Mesenchymal stem cell (in vitro differentiated cells and primary cell): Measurements from ENCODE around the gene ZNF148.
"Not testable (repeated sequence)": the region's sequence is repeated elsewhere in the genome, so short reads cannot be mapped to it uniquely, and the experiment has no call there.

ENCODE experiments used
- DNase-seq: peaks from one replicate; pipeline ENCODE4 v3.0.0-alpha.2; 2013
- H2AFZ ChIP-seq: one replicate; pipeline ENCODE4 v1.6.1; 2013; ENCODE audit warnings: low read depth, mild to moderate bottlenecking, control low read depth, inconsistent platforms, low read length, moderate library complexity
- H2AK5ac ChIP-seq: 2 replicates; pipeline ENCODE4 v1.6.1; 2013; ENCODE audit warnings: low read length, moderate library complexity, mild to moderate bottlenecking, inconsistent platforms; ENCODE audit not compliant: severe bottlenecking
- H2BK120ac ChIP-seq: one replicate; pipeline ENCODE4 v1.6.1; 2013; ENCODE audit warnings: low read depth, mild to moderate bottlenecking, inconsistent platforms, low read length, moderate library complexity
- H2BK12ac ChIP-seq, 2 experiments: one replicate each; pipeline ENCODE4 v1.6.1; 2013; ENCODE audit warnings: inconsistent platforms in 2 of 2, low read length in 2 of 2, mild to moderate bottlenecking in 2 of 2, moderate library complexity in 2 of 2, control low read depth in 1 of 2
- H2BK15ac ChIP-seq: one replicate; pipeline ENCODE4 v1.6.1; 2013; ENCODE audit warnings: mild to moderate bottlenecking, low read depth, inconsistent platforms; ENCODE audit not compliant: poor library complexity, severe bottlenecking
- H2BK5ac ChIP-seq: 2 replicates; pipeline ENCODE4 v1.6.1; 2013; ENCODE audit warnings: low read depth, mild to moderate bottlenecking, low read length, control low read depth, inconsistent platforms; ENCODE audit not compliant: poor library complexity, severe bottlenecking
- H3K14ac ChIP-seq, 2 experiments: one replicate each; pipeline ENCODE4 v1.6.1; 2013; ENCODE audit warnings: inconsistent platforms in 2 of 2, low read length in 2 of 2, control low read depth in 1 of 2, mild to moderate bottlenecking in 1 of 2, moderate library complexity in 1 of 2
- H3K18ac ChIP-seq, 2 experiments: one replicate each; pipeline ENCODE4 v1.6.1; 2013; ENCODE audit warnings: inconsistent platforms in 2 of 2, low read length in 2 of 2, control low read depth in 1 of 2, low read depth in 1 of 2, mild to moderate bottlenecking in 1 of 2
- H3K23ac ChIP-seq, 2 experiments: one replicate each; pipeline ENCODE4 v1.6.1; 2013; ENCODE audit warnings: inconsistent platforms in 2 of 2, low read length in 2 of 2, mild to moderate bottlenecking in 2 of 2, moderate library complexity in 2 of 2, control low read depth in 1 of 2
- H3K27ac ChIP-seq: 2 replicates; pipeline ENCODE4 v1.5.1; 2013; ENCODE audit warnings: mild to moderate bottlenecking, moderate library complexity, low read length, control low read depth, inconsistent platforms; ENCODE audit not compliant: poor library complexity, severe bottlenecking
- H3K27me3 ChIP-seq, 2 experiments: 2 replicates each; pipeline versions ENCODE4 v1.6.1 to v1.7.0; 2013; ENCODE audit warnings: low read length in 2 of 2, mild to moderate bottlenecking in 2 of 2, moderate library complexity in 2 of 2, control low read depth in 1 of 2, inconsistent platforms in 1 of 2; ENCODE audit not compliant: control insufficient read depth in 1 of 2, insufficient read depth in 1 of 2
- H3K36me3 ChIP-seq, 2 experiments: 2 replicates each; pipeline versions ENCODE4 v1.6.1 to v1.7.0; 2013; ENCODE audit warnings: low read length in 2 of 2, control low read depth in 1 of 2, inconsistent platforms in 1 of 2, low read depth in 1 of 2, mild to moderate bottlenecking in 1 of 2; ENCODE audit not compliant: insufficient read depth in 2 of 2, control insufficient read depth in 1 of 2
- H3K4ac ChIP-seq, 2 experiments: one replicate each; pipeline ENCODE4 v1.6.1; 2013; ENCODE audit warnings: inconsistent platforms in 2 of 2, low read length in 2 of 2, mild to moderate bottlenecking in 2 of 2, moderate library complexity in 2 of 2, control low read depth in 1 of 2, low read depth in 1 of 2
- H3K4me1 ChIP-seq: 2 replicates; pipeline ENCODE4 v1.6.1; 2013; ENCODE audit warnings: low read depth, low read length, control low read depth; ENCODE audit not compliant: control insufficient read depth, insufficient read depth
- H3K4me2 ChIP-seq: 2 replicates; pipeline ENCODE4 v1.6.1; 2013; ENCODE audit warnings: low read length, mild to moderate bottlenecking, inconsistent platforms; ENCODE audit not compliant: poor library complexity, severe bottlenecking
- H3K4me3 ChIP-seq, 2 experiments: 2 replicates each; pipeline versions ENCODE4 v1.5.1 to v1.7.0; 2013; ENCODE audit warnings: low read length in 2 of 2, mild to moderate bottlenecking in 2 of 2, control low read depth in 1 of 2, low read depth in 1 of 2; ENCODE audit not compliant: insufficient read depth in 1 of 2
- H3K79me1 ChIP-seq: replicated peaks from 2 replicates; pipeline ENCODE4 v1.6.1; 2013; ENCODE audit warnings: mild to moderate bottlenecking, control low read depth, low read length, inconsistent platforms; ENCODE audit not compliant: poor library complexity, severe bottlenecking
- H3K9ac ChIP-seq: 2 replicates; pipeline ENCODE4 v1.7.0; 2013; ENCODE audit warnings: mild to moderate bottlenecking, low read length, moderate library complexity
- H3K9me3 ChIP-seq: 2 replicates; pipeline ENCODE4 v1.7.0; 2013; ENCODE audit warnings: mild to moderate bottlenecking, low read length; ENCODE audit not compliant: control insufficient read depth
- H4K8ac ChIP-seq: one replicate; pipeline ENCODE4 v1.6.1; 2013; ENCODE audit warnings: inconsistent platforms, mild to moderate bottlenecking, low read length, moderate library complexity
- H4K91ac ChIP-seq: one replicate; pipeline ENCODE4 v1.6.1; 2013; ENCODE audit warnings: mild to moderate bottlenecking, low read length, inconsistent platforms
- WGBS: methylation state at CpG from one replicate; pipeline ENCODE4 v1.1.7; 2013; ENCODE audit warnings: mixed read lengths; 5-methylcytosine and 5-hydroxymethylcytosine counted together

Gene ZNF148

GRCh38 chr3:125350597-125350996 lies 24.5 kb downstream of the ZNF148 start:
- H4K91ac ChIP-seq = no peak overlapping the region
- WGBS = 69% methylated on average over 4 of the region's 5 CpGs
- no peak for DNase-seq

DNA sequence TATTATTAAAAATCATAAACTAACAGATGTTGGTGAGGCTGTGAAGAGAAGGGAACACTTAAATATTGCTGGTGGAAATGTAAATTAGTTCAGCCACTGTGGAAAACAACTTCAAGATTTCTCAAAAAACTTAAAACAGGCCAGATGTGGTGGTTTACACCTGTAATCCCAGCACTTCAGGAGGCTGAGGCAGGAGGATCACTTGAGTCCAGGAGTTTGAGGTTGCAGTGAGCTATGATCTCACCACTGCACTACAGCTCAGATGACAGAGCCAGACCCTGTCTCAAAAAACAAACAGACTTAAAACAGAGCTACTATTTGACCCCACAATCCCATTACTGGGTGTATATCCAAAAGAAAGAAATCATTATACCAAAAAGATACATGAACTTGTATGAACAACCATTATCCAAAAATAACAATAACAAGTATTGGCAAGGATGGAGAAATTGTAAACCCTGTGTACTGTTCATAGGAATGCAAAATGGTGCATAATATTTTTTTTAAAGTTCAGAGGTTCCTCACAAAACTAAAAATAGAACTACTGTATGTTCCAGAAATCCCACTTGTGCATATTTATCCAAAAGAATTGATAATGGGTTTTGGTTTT lies 25.5 kb downstream of the ZNF148 start:
- Histone ChIP-seq H3K4me3 (no peak overlapping the region), H2BK12ac (no peak overlapping the region), H3K18ac (no peak overlapping the region), H3K9me3 (peaks cover 12% of the 10 kb centered on the region), H3K4ac (no peak overlapping the region), H3K9ac (no peak overlapping the region), H3K27ac (no peak overlapping the region), H3K4me2 (no peak overlapping the region), H2BK15ac (no peak overlapping the region), H4K8ac (no peak overlapping the region), H3K27me3 (no peaks in the 10 kb centered on the region), H3K36me3 (peaks cover 0 to 3% of the 10 kb centered on the region in 2 experiments), H2BK5ac (no peak overlapping the region), H4K91ac (no peak overlapping the region), H2BK120ac (no peak overlapping the region), H3K4me1 (no peaks in the 10 kb centered on the region), H2AK5ac (no peak overlapping the region), H2AFZ (no peak overlapping the region), H3K79me1 (no peaks in the 10 kb centered on the region), H3K14ac (no peak overlapping the region), H3K23ac (no peak overlapping the region)
- DNase-seq = no peak

More at GRCh38 chr3:125350597-125350996, 24.5 kb downstream of the ZNF148 start:
- no peak overlapping the region for H3K9ac ChIP-seq
- H3K4ac ChIP-seq = no peak overlapping the region
- H2BK12ac ChIP-seq = no peak overlapping the region
- H3K79me1 ChIP-seq = no peaks in the 10 kb centered on the region
- H2BK120ac ChIP-seq = no peak overlapping the region
- peaks cover 5% of the 10 kb centered on the region for H3K9me3 ChIP-seq
- no peak overlapping the region for H2BK15ac ChIP-seq
- no peak overlapping the region for H4K8ac ChIP-seq
- no peak overlapping the region for H3K27ac ChIP-seq
- H3K23ac ChIP-seq = no peak overlapping the region
- no peak overlapping the region for H2BK5ac ChIP-seq
- H3K27me3 ChIP-seq = no peaks in the 10 kb centered on the region
- H3K14ac ChIP-seq = no peak overlapping the region
- no peak overlapping the region for H3K4me2 ChIP-seq
- no peaks in the 10 kb centered on the region for H3K4me1 ChIP-seq
- H3K36me3 ChIP-seq = peaks cover 0 to 3% of the 10 kb centered on the region in 2 experiments
- H3K18ac ChIP-seq = no peak overlapping the region
- no peak overlapping the region for H2AK5ac ChIP-seq
- H3K4me3 ChIP-seq = no peak overlapping the region
- H2AFZ ChIP-seq = no peak overlapping the region

- no peak overlapping the region for H2AK5ac ChIP-seq
- H3K79me1 ChIP-seq = no peaks in the 10 kb centered on the region
- no peak overlapping the region for H3K14ac ChIP-seq
- H3K27me3 ChIP-seq = no peaks in the 10 kb centered on the region
- no peak overlapping the region for H4K91ac ChIP-seq
- peaks cover 0 to 3% of the 10 kb centered on the region in 2 experiments for H3K36me3 ChIP-seq
- H3K9ac ChIP-seq = no peak overlapping the region
- peaks cover 16% of the 10 kb centered on the region for H3K9me3 ChIP-seq
- no peak overlapping the region for H3K4me2 ChIP-seq
- no peak overlapping the region for H3K18ac ChIP-seq
- no peak overlapping the region for H2BK120ac ChIP-seq
- no peak overlapping the region for H3K4me3 ChIP-seq
- no peak for DNase-seq
- no peak overlapping the region for H2BK12ac ChIP-seq
- H4K8ac ChIP-seq = no peak overlapping the region
- H3K27ac ChIP-seq = no peak overlapping the region
- H2BK15ac ChIP-seq = no peak overlapping the region
- no peak overlapping the region for H3K23ac ChIP-seq
- H3K4me1 ChIP-seq = no peaks in the 10 kb centered on the region
- no peak overlapping the region for H2AFZ ChIP-seq
- 98% methylated on average over 3 of the region's 3 CpGs for WGBS
- H3K4ac ChIP-seq = no peak overlapping the region
- H2BK5ac ChIP-seq = no peak overlapping the region
These were observed 26.1 kb downstream of the ZNF148 start for GRCh38 chr3:125349055-125349454.

GRCh38 chr3:125343367-125343766 lies 31.8 kb downstream of the ZNF148 start:
- H3K4me3 ChIP-seq, H3K4ac ChIP-seq, H3K4me2 ChIP-seq, H2AK5ac ChIP-seq, H2BK120ac ChIP-seq, H2BK5ac ChIP-seq, H2BK12ac ChIP-seq, H2AFZ ChIP-seq, H3K9ac ChIP-seq, H4K91ac ChIP-seq, H3K18ac ChIP-seq, H3K27ac ChIP-seq, H3K36me3 ChIP-seq, H3K14ac ChIP-seq, H3K4me1 ChIP-seq, H3K27me3 ChIP-seq, H3K23ac ChIP-seq, H2BK15ac ChIP-seq, H3K79me1 ChIP-seq, H4K8ac ChIP-seq, DNase-seq: not testable (repeated sequence)
- peaks cover 24% of the 10 kb centered on the region for H3K9me3 ChIP-seq
- WGBS = 96% methylated on average over 6 of the region's 7 CpGs
